Vagina (tissue), 2 donors: ENCODE results near the gene PCBP3.

ENCODE experiments used
- POLR2A ChIP-seq, 2 donors: fragments of 450-650 bp; IDR thresholded peaks; one replicate each; pipeline ENCODE4 v1.6.1; 2017; ENCODE audit warnings: antibody characterized with exemption in 2 of 2, mild to moderate bottlenecking in 2 of 2, moderate library complexity in 2 of 2
- TF ChIP-seq, protein P1 (sequence below), 3 experiments: fragments of 450-650 bp in 2 of 3; fragments of 200-600 bp in 1 of 3; sonication (generic) in 1 of 3; IDR thresholded peaks; one replicate each; pipeline ENCODE4 v1.5.1; 2017 to 2019; ENCODE audit warnings: antibody characterized with exemption in 3 of 3, mild to moderate bottlenecking in 2 of 3, moderate library complexity in 2 of 3

DNA sequence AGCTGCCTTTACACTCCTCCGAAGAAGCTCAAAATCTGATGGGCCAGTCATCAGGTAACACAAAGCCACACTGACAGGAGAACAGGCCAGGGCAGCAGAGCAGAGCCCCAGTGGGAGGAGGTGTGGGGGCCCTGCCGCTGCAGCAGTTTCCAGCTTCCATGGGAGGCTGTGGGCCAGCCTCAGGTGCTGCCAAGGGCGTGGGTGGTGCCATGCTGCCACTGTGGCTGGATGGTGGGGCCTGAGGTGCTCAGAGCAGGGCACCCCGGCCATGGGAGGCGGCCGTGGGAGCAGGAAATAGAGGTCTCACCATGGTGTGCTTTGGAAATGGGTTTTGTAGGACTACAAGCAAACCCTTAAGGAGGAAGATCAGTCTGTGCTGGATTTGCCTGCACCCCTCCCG lies 287.3 kb downstream of the PCBP3 start:
- TF ChIP-seq POLR2A (IDR thresholded peaks at IDR 0.05), result no peak
- TF ChIP-seq, protein P1, sequence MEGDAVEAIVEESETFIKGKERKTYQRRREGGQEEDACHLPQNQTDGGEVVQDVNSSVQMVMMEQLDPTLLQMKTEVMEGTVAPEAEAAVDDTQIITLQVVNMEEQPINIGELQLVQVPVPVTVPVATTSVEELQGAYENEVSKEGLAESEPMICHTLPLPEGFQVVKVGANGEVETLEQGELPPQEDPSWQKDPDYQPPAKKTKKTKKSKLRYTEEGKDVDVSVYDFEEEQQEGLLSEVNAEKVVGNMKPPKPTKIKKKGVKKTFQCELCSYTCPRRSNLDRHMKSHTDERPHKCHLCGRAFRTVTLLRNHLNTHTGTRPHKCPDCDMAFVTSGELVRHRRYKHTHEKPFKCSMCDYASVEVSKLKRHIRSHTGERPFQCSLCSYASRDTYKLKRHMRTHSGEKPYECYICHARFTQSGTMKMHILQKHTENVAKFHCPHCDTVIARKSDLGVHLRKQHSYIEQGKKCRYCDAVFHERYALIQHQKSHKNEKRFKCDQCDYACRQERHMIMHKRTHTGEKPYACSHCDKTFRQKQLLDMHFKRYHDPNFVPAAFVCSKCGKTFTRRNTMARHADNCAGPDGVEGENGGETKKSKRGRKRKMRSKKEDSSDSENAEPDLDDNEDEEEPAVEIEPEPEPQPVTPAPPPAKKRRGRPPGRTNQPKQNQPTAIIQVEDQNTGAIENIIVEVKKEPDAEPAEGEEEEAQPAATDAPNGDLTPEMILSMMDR (IDR thresholded peaks at IDR 0.05), result no peak
